ENCODE data around the gene CRYBG2.

Gene CRYBG2

GRCh38 chr1:26277719-26278118 lies 76.2 kb downstream of the CRYBG2 start:
- TF ChIP-seq CTCF (conservative IDR thresholded peaks at IDR 0.05): no peak
- TF ChIP-seq ZFX (IDR thresholded peaks at IDR 0.05): no peak
- H3K27ac ChIP-seq: no peak overlapping the region

GRCh38 chr1:26277261-26277661 lies 76.7 kb downstream of the CRYBG2 start:
- TF ChIP-seq CTCF (conservative IDR thresholded peaks at IDR 0.05) (no peak), ZFX (IDR thresholded peaks at IDR 0.05) (no peak)
- H3K27ac ChIP-seq: no peak overlapping the region

GRCh38 chr1:26276432-26276838 lies 77.5 kb downstream of the CRYBG2 start:
- H3K27ac ChIP-seq: peak overlapping the region; percentile 63
- TF ChIP-seq CTCF (conservative IDR thresholded peaks at IDR 0.05): no peak
- TF ChIP-seq ZFX (IDR thresholded peaks at IDR 0.05): no peak

- peak overlapping the region; percentile 63 for H3K27ac ChIP-seq
Observed at GRCh38 chr1:26275580-26276431, 78.1 kb downstream of the CRYBG2 start.

GRCh38 chr1:26274801-26275425 lies 79.0 kb downstream of the CRYBG2 start:
- TF ChIP-seq ZFX (IDR thresholded peaks at IDR 0.05) (no peak), CTCF (conservative IDR thresholded peaks at IDR 0.05) (no peak)
- peak overlapping the region; percentile 63; the same call in 1 of the 2 replicates for H3K27ac ChIP-seq

More at GRCh38 chr1:26275580-26276431, 78.1 kb downstream of the CRYBG2 start:
- peak; percentile 80 for TF ChIP-seq CTCF (conservative IDR thresholded peaks at IDR 0.05)
- TF ChIP-seq ZFX (IDR thresholded peaks at IDR 0.05): no peak

Data from C4-2B (cell line).